Measurements from ENCODE around the gene LPO.
A peak's percentile ranks its signal among the peaks of the same experiment; 100 is the strongest.

Gene LPO

DNA sequence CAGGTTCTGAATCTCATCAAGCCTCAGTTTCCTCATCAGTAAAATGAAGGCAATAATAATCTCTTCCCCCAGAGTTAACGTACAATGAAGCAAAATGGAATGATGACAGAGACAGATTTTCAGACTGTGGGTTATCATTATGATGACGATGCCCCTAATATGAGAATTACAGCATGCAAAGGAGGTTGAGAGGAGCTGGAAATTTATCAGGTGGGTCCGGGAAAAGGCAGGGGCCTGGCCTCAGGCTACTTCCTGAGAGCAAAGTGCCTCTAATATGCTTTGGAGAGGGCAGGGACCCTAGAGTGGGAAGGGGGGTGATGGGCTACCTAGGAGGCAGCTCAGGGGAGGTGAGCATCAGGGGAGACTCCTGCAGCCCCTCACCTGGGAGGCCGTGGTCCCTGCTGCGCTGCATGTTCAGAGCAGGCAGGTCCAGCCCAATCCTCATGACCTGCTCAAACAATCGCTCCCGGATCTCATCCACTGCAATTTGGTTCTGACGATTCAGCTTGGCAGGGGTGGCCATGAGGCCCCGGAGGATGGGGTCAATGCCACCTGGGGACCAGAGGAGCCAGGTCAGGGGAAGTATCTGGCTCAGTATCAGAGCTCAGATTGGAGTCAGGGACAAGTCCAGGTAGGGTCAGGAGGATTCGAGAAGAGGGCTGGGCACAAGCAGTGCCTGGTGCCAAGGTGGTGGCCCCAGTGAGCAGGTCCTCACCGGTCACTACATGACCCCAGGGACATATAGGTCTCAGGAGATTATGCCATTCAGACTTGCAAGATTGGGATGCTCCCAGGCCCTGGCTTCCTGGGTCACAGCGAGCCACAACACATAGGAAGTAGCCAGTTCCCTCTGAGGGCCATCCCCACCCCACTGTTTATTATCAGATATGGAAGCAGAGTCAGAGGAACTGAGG is 34.2 kb downstream of the LPO start:
- H3K27ac ChIP-seq: no peak overlapping the region
- no peak for TF ChIP-seq ZFX (IDR thresholded peaks at IDR 0.05)
- TF ChIP-seq, protein P1, sequence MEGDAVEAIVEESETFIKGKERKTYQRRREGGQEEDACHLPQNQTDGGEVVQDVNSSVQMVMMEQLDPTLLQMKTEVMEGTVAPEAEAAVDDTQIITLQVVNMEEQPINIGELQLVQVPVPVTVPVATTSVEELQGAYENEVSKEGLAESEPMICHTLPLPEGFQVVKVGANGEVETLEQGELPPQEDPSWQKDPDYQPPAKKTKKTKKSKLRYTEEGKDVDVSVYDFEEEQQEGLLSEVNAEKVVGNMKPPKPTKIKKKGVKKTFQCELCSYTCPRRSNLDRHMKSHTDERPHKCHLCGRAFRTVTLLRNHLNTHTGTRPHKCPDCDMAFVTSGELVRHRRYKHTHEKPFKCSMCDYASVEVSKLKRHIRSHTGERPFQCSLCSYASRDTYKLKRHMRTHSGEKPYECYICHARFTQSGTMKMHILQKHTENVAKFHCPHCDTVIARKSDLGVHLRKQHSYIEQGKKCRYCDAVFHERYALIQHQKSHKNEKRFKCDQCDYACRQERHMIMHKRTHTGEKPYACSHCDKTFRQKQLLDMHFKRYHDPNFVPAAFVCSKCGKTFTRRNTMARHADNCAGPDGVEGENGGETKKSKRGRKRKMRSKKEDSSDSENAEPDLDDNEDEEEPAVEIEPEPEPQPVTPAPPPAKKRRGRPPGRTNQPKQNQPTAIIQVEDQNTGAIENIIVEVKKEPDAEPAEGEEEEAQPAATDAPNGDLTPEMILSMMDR (conservative IDR thresholded peaks at IDR 0.05): no peak

DNA sequence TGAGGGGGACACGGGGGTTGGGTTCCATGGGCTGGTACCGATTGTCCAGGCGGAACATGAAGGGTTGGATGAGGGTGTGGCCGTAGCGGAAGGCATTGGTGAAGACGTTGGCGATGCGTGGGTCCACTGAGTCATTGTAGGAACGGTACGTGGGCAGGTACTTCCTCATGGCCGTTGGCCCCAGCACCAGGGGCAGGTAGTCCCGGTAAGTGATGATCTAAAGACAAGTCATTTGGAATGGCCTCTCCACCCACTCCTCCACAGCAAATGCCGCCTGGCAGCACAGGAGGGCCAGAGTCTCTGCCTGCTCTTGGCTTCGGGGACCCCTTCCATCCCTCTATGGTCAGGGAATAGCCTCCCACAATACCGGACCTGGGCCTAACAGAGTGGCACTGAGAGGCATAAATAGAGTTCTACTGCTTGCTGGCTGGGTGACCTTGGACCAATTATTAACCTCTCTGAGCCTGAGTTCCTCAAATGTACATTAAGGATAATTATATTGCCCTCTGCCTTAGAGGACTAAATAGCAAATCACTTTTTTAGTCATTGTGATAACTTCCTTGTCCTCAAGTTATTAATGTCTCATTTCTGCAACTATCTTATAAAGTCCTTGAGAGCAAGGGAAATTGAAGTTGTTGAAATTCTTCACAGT is 35.2 kb downstream of the LPO start:
- TF ChIP-seq, protein P1 (conservative IDR thresholded peaks at IDR 0.05): no peak
- H3K27ac ChIP-seq: no peak overlapping the region

DNA sequence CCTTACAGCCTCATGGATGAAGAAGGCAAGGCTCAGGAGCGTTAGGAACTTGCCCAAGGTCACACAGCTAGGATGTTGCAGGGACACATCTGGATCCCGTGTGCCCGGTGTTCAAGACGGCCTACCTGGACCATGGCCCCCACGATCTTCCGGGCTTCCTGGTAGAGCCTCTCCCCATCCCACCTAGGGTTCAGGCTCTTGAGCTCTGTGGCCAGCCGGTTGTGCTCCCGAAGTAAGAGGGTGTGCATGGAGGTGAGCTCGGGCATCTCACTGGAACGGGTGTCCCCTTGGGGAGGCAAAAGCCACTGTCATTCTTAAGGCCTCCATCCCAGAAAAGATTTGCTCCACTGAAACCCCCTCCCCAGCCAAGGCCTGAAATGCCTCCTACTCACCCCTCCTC is 37.0 kb downstream of the LPO start:
- H3K27ac ChIP-seq: no peak overlapping the region
- TF ChIP-seq, protein P1 (conservative IDR thresholded peaks at IDR 0.05): no peak
- no peak for TF ChIP-seq ZFX (IDR thresholded peaks at IDR 0.05)

DNA sequence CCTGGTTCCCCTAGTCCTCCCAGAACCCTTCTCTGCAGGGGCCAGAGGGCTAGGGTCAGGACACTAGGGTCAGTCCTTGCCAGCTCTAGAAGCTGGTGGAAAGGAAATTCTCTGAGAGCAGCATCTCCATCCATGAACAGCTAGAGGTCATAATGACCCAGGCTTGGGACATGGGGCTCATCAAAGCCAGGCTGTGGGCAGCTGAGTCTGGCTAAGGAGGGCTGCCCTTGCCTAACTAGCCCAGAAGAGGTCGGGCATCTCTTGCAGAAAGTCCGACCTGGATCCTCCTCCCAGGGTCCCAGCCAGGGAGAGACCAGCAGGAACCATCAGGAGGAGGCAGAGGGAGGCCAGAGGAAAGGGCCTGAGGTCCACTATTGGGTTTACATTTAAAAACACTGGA is 38.0 kb downstream of the LPO start:
- H3K27ac ChIP-seq: no peak overlapping the region
- no peak for TF ChIP-seq ZFX (IDR thresholded peaks at IDR 0.05)
- TF ChIP-seq, protein P1 (conservative IDR thresholded peaks at IDR 0.05): no peak

DNA sequence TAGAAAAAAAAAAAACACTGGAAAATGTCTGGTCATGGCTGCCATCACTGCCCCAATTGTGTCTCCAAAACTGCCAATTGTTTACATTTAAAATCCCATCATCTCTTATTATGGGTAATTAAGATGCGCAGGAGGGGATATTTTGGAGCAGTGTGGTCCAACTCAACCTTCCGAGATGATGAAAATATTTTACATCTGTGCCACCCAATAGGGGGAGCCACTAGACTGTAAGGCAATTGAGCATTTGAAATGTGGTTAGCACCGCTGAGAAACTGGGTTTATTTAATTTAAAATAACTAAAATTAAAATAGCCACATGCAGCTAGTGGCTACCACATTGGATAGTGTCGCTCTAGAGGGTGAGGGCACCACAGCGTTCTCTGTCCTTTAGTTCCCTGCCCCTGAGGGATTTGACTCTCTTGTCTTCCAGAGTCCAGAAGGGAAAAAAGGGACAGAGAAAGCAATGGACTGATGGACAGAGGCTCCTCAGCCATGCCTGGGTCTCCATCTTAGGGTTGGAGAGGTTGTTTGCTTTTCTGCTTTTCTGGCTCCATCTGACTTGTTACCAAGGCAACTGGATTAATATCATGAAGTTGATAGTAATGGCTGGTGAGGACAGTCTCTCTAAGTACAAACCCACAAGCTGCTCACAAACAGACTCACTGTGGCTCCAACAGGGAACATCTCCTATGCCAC is 38.9 kb downstream of the LPO start:
- no peak for TF ChIP-seq ZFX (IDR thresholded peaks at IDR 0.05)
- TF ChIP-seq, protein P1 (conservative IDR thresholded peaks at IDR 0.05): peak; percentile 74
- H3K27ac ChIP-seq: no peak overlapping the region

DNA sequence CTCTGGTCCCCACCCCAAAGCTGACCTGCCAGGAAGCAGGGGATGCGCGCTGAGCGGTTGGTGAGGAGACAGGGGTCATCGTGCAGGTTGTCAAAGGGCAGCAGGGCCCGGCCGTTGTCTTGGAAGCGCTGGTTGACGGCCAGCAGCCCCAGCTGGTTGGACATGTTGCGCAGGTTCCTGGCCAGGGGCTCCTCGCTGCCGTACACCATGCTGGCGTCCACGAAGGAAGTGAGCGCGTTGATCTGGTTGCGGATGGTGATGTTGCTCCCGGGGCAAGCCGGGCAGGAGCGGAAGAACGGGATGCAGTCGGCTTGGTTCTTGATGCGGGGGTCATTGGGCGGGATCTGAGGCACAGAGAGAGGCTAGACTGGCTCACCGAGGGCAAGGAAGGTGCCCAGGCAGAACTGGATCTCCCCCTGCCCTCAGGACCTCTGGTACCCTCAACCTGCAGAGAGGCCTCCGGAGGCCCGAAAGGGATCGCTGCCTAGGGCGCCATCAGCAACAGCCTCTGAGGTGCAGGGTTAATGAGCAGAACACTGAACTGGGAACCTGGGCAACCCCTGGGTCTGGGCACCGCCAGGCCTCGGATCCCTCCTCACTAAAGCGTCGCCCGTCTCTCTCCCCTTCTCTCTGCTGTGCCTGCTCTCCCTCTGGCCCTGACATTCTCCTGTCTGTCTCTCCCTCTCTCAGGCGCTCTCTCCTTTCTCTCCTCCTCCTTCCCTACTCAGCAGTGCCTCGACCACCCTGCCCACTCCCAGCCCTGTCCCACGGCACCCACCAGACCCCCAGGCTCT is 39.6 kb downstream of the LPO start:
- TF ChIP-seq, protein P1 (conservative IDR thresholded peaks at IDR 0.05): no peak
- no peak for TF ChIP-seq ZFX (IDR thresholded peaks at IDR 0.05)
- no peak overlapping the region for H3K27ac ChIP-seq

Measured in C4-2B (cell line).